HG03520 (cell line): ENCODE data around the gene BCR.

ENCODE experiments used
- ATAC-seq: cut with Tn5 transposase; IDR thresholded peaks from one replicate; pipeline ENCODE4 v1.9.1; 2021; ENCODE audit warnings: mild to moderate bottlenecking, moderate library complexity; ENCODE audit not compliant: unreplicated experiment

Gene BCR

DNA sequence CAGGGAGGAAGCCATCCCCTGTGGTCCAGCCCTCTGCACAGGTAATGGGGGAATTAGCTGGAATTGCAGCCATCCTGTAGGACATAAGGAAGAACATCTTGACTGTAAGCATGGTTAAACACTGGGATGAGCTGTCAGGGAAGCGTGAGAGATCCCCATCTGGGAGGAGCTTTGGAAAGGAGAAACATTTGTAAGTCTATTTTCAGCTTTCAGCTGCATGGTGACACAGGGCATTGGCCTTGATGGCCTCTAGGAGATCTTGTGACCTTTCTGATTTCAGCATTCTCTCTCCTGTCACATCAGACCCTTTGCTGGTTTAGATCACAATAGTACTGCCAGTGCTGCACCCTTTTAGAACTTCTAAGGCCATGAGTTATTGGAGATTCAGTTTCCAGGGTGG lies 47.1 kb downstream of the BCR start:
- no peak for ATAC-seq

DNA sequence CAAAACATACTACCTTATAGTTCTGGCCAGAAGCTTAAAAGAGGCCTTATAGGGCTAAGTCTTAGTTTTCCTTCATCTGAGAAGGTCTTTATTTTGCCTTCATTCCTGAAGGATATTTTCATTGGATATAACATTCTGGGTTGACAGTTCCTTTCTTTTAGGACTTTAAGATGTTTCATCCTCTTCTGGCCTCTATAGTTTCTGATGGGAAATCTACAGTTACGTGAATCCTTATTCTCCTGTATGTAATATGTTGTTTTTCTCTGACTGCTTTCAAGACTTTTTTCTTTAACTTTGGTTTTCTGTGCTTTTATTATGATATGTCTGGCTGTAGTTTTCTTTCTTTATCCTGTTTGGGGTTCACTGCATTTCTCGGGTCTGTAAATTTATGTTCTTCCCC lies 48.2 kb downstream of the BCR start:
- ATAC-seq = no peak

DNA sequence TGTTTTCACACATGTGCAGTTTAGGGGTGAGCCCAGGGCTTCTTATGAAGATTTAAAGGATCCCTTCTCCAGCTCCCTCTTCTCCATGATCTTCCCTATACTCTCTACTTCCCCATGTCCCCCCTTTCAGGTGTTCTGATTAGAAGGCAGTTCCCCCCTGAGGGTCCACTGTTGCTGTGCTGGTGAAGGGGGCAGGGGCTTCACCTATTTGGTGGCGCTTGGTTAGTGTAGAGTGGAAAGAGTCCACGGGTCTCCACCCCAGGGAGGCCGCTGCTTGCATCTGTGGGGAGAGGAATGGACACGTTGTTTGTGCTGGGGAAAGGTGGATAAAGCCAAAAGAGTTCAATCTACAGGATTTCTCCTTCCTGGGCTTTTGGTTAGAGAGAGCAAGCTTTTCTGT lies 49.3 kb downstream of the BCR start:
- no peak for ATAC-seq

DNA sequence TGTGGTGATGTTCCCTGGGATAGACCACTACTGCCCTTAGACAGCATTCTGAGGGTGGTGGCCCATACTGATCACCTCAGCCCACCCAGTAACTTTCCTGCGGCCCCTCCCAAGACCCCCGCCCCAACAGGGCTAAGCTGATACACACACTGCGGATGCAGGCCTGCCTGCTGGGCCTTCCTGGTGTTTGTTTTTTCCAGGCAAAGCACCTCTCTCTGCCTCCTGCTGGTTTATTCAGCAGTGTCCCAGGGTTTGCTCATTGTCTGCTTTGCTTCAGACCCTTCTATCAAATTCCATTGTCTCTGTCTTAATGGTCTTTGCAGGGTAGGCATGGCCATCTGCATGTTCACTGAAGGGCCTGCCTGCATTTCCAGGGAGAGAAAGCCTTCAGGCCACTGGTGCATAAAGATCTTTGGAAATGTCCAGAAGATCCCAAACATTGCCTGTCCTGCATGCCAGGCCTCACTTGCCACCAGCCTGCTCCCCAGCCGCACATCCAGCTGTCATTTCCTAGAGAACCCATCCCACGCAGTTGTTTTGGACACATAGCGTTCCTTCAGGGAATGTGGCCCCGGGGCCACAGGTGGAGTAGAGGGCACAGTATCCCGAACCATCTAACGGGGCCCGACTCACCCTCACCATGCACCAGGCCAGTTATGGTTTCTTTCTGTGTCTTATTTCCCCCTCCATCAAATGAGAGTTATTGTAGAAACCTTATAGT lies 50.2 kb downstream of the BCR start:
- no peak for ATAC-seq

DNA sequence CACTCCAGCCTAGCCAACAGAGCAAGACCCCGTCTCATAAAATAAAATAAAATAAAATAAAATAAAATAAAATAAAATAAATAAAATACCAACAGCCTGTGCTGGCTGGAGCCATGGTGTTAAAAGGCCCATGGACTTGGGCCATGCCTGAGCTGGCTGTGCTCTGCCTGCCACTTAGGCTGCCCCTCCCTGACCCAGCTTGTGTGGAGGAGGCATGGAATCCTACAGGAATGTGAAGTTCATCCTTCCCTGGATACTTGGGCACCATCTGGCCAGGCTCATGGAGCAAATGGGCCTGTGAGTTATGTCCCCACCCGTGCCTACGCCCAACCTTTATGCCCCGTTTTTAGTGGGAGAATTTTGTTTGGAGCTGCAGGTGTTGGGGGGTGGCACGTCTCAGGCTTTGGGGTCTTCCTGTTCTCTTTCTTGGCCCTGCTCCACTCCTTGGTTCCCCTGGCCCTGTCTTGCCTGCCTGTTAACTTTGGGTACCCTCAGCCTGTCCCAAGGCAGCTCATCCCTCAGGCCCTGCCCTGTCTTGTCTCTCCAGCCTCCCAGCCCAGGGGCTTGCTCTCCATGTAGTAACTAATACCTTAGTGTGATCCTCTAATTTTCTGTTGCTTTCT lies 51.3 kb downstream of the BCR start:
- no peak for ATAC-seq

DNA sequence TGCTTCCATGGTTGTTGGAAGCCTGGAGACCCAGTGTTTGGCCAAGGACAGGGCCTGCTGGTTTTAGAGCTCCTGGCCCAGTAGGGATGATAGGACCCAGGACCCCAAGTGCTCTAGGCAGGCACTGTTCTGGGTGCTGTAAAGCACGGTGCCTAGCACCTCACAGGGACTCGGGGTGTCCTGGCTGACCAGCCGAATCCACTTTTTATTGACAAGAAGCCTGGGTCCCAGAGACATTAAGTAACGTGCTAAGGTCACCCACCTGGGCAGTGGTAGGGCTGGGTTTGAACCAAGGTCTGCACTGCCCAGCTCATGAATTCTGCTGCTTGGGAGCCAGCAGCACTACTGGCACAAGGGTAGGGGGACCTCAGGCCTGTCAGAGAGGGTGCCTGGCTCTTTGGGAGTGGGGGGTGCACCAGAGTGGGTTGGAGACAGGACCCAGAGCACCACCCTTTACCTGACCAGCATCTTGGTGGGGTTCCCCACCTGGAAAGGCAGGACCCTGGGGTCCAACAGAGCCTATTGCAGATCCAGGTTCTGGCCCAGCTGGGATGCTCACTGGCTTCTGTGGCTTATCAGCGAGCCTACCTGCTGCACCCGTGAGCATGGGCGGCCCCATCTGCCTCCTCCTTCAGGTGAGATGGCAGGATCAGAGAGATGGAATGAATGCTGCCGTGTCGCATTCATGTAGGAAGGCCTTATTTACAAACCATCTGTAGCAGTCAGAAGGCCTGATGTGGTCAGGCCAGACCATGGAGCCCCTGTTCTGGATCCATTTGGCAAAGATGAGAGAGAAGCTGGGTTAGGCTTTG lies 52.0 kb downstream of the BCR start:
- ATAC-seq = no peak

DNA sequence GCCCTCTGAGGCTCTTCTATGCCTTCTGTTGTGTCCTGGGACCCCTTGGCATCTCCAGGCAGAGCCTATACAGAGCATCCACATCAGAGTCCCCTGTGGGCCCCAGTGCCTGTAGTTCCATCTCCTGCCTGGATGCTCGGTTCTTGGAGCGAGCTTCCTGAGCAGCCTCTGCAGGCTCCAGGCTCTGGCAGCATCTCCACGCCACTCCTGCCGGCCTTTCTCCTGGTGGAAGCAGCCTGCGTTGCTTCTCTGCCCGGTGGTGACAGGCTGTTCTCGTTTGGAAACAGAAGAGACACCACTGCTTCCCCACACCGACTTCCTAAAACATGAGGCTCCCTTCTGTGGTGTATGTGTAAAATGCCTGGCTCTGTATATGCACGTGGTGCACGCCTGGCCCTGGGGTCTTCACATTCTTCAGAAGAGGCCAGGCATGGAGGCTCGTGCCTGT lies 52.8 kb downstream of the BCR start:
- ATAC-seq = no peak

DNA sequence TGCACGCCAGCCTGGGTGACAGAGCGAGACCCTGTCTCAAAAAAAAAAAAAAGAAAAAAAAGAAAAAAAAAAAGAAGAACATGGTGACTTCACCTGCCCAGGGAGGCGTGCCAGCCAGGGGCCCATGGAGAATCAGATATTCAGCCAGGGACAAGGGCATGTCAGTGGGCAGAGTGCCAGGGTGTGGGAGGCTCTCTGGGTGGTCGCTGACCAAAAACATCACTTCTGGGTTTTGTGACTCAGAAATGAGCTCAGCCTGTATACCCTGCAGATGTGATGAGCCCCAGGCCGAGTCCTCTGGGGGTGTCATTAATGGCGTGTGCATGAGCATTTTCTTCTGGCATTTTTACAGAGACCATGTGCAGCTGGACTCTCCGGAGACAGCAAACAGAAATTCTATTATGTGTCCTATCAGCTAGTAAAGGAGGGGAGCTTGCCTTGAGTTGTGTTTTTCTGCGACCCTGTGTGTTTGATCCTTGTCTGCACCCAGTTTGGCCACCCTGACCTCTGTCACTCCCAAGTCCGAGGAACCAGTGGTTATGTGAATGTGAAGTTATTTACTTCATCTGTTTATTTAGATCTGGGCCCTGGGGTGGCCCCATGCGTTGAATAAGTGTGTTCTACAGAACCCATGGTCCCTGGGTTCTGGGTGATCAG lies 53.6 kb downstream of the BCR start:
- no peak for ATAC-seq

DNA sequence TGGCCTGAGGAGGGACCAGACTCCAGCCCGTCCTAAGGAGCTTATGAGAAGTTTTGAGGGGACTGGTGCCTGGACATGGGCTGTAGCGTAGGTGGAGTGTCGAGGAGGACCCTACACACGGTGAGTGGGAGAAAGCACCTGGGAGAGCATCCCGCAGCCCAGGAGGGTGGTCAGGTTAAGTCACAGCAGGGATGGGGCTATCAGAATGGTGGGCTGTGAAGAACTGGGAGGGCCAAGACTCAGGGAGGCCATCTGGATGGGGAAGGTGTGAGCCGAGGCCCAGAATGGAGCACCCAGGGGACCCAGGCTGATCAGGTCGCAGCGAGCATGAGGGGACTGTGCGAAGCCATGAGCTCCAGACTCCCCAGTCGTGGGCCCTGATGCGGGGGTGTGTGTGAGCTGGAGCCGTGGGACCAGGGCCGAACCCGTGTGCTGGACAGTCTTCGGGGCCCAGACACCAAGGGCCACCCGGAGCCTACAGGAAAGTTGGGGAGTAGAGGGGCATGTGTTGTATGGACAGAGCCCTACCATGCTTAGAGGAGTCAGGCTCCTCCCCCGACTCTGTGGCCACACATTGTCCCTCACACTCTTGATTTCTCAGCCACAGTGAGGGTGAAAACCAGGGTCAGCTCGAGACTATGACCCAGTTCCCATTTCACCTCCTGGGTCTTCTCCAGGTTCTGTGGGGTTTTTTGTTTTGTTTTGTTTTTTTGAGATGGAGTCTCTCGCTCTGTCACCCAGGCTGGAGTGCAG lies 54.3 kb downstream of the BCR start:
- ATAC-seq = no peak

DNA sequence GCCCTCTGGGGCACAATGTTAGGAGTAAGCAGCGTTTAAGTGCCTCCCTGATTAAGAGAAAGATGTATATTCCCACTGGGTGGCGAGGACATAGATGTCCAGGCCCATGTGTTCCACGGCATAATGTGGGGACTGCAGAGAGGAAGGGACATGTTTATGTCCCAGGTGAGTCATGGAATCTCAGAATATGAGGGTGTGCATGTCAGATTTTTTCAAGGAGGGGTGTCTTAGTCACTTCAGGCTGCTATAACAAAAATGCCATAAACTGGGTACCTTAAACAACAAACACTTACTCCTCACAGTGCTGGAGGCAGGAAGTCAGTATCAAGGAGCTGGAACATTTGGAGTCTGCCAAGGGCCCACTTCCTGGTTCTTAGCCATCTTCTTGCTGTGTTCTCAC lies 55.1 kb downstream of the BCR start:
- no peak for ATAC-seq

DNA sequence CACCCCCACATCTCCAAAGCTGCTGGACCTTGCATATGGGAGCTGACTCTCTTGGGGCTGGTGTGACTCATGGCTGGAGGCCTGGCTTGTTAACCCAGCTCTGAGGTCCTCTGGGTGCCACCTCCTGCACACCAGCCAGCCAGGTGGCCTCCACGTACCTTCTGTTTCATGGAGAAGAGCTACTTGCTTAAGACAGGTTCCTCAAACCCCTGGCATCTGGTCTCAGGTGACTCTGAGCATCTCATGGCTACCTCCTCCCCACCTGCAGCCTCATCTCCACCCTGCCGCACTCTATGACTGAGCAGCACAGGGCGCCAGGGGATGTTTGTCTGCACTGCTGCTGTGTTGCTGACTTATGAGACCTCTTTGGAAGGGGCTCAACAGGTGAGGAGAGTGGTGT lies 55.7 kb downstream of the BCR start:
- no peak for ATAC-seq

DNA sequence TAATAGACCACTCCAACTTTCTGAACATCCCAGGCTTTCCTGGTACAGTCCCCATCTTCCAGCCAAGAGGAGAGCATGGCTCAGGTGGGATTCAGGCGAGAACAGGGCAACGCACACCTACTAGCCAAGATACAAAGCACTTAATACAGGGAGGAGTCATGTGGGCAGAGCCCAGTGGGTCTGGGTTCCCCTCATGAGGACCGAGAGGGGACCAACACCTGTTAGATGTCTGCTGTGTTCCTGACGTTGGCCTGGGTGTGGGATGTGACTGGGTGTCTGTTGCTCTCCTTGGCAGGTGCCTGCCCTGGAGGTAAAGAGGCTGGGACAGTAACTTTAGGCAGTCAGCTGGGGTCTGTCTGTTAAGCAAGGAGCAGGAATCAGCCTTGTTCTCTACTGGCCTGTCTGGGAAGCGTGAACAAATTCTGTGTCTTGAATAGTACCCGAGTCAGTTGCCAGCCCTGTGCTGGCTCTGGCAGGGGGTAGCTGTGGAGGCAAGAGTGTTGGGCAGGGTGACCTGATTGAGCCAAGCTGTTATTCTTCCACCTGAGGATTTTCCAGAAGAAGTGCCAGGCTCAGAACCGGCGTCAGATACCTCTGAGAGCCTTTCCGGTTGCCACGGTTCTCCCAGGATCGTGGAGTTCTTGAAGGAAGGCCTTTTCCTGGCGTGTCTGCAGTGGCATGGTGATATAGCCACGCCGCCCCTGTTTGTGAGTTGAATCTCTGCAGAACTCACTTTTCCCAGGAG lies 56.3 kb downstream of the BCR start:
- no peak for ATAC-seq

DNA sequence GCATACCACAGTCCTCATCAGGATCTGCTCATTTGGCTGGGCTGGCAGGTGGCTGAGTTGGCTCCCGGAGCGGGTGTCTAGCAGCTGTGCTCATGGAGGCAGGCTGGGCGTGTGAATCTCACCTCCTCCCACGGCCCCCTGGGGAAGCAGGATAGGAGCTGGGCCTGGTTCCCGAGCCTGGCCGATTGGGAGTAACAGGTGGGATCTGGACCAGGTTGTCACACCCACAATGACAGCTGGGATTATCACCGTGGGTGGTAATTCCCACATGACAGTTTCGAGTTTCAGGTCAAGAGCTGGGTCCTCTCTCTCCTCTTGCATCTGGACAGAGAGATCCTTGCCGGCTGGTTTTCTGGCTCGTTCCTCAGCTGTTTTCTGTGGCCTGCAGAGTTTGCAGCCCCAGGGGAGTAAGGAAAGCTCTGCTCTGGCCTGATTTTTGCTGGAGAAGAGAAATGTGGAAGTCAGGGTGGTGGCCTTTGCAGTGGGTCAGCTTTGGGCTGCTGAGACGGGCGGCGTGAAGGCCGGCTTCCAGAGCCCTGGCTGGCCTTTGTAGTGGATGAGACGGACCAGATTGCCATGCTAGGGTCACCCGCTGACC lies 57.0 kb downstream of the BCR start:
- ATAC-seq = no peak

DNA sequence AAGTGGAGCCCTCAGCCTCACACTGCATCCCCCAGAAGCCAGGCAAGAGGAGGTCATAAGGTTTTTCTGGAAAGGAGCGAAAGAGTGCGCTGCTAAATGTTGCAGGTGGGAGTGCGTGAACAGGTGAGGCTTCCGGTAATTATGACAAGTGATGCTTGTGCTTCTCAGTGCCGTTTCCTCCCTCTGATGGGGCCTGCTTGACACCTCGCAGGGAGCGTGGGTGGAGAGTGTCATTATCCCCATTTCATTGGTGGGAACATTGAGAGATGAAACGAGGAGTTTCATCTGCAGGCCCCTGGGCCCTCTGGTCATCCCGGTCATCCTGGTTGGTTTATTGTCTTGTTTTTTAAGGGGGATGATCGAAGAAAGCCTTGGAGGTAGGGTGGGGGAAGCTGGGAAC lies 57.5 kb downstream of the BCR start:
- no peak for ATAC-seq

DNA sequence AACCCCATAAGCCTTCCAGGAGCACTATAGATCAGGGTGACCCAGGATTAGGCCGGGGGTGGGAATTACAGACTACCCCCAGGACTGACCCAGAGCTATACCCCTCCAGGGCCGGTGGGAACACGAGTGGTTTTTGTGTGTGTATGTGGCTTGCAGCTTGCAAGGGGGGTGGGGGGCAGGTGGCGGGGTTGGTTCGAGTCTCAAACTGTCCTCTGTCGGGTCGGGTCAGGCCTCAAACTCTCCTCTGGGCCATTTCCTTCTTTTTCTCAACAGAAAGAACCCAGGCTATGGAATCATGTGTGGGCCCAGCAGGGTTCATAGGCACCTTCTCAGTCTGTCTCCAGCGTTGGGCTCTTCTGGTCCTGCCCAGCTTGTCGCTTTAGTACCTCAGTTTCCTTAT lies 58.4 kb downstream of the BCR start:
- ATAC-seq = no peak

DNA sequence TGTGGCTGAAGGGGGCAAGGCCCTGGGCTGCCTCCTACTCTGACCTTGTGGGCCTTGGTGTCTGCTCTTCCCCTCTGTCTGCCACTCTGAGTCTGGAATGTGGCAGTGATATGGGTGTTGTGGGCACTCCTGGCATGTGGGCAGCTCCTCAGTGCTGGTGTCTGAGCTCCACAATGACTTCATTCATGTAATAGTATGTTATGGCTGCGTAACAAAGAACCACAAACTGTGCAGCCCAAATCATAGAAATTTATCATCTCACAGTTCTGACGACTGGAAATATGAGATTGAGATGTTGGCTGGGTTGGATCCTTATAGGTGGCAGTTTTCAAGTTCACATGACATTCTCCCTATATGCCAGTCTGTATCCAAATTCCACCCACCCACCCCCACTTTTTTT lies 59.1 kb downstream of the BCR start:
- ATAC-seq = no peak

DNA sequence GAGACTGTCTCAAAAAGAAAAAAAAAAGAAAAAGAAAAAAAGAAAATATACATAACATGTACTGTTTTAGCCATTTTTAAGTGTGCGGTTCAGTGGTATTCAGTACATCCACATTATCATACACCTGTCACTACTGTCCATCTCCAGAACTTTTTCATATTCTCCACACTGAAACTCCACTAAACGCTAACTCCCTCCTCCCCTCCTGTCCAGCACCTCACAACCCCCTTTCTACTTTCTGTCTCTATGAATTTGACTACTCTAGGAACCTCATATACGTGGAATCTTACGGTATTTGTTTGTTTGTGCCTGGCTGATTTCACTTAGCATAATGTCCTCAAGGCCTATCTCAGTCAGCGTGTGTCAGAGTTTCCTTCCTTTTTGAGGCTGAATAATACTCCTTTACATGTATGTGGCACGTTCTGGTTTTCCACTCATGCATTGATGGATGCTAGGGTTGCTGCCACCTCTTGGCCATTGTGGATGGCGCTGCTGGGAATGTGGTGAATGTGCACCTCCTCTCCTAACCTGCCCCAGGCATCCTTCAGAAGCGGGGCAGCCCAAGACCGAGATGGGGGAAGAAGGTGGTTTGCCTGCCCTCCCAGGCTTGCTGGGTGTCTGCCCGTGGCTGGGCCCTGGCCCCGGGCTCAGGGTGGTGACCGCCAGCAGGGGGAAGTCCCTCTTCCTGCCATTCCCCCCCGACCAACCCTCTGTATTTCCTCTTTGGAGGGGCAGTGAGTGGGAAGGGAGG lies 60.5 kb downstream of the BCR start:
- ATAC-seq = no peak

DNA sequence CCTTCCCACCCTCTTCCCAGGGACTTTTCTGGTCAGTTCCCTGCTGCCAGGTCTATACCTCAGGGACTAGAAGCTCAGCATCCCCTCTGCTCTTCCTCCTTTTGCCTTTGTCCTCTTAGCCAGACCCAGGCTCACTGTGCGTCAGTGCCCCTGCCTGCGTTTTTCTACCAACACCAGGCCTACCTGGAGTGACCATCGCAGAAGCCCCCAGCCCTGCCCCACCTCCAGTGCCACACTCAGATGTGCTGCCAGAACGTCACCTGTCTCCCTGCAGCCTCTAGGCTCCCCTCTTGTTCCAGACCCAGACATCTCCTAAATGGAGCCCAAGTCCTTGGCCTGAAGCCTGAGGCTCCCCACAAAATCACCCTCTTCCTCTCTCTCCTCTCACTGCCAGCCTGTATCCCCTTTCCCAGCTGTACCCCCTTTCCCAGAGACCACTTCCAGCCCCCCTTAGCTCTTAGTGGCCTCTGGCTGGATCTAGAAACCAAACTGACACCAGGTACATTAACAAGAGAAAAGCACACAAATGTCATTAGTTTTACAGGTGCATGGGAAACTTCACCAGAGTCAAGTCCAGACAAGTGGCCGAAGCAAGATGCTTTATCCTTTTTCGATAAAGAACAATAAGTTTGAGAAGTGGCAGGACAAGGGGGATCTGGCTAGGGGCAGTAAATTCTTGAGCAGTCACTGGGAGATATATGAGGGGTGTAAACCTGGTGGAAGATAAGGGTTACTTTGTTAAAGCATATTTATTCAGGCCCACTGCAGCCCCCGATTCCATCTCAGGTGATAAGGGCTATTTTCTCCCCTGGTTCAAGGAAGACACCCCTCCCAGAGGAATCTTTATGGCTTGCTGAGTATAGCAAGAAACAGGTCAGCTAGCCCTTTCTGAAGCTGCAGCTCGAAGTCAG lies 61.5 kb downstream of the BCR start:
- no peak for ATAC-seq
